Activated CD8-positive, alpha-beta T cell treated with anti-CD3 and anti-CD28 coated beads for 36 hours (primary cell): ENCODE measurements around the gene USP37. TPM values are rescaled to one million over a fixed set of nuclear protein-coding genes. Genes with fewer than 3 reads are reported as not detected.

Experiments
- ATAC-seq: fragments of 200-7000 bp; cut with Tn5 transposase; one replicate; pipeline ENCODE4 v1.10.0; 2021; ENCODE audit warnings: mild to moderate bottlenecking, moderate library complexity
- CTCF ChIA-PET: fragments of 350-600 bp; sonication (Branson Sonifier 250); formaldehyde crosslinking; loops from one replicate; lab custom pipeline; 2021; ENCODE audit warnings: antibody characterized with exemption; lab: Charles Lee
- POLR2A ChIA-PET: fragments of 350-600 bp; sonication (Branson Sonifier 250); formaldehyde crosslinking; loops from one replicate; lab custom pipeline; 2021; ENCODE audit warnings: antibody characterized with exemption; lab: Charles Lee
- DNase-seq: peaks from one replicate; pipeline ENCODE4 v3.0.0-alpha.2; 2020
- H3K27ac Mint-ChIP-seq: one replicate; pipeline ENCODE4 v1.8.0; 2021; ENCODE audit warnings: mild to moderate bottlenecking, mixed read lengths
- H3K27me3 Mint-ChIP-seq: one replicate; pipeline ENCODE4 v1.8.0; 2021; ENCODE audit warnings: mixed read lengths
- H3K36me3 Mint-ChIP-seq: one replicate; pipeline ENCODE4 v1.8.0; 2021; ENCODE audit warnings: low read depth, mixed read lengths
- H3K4me1 Mint-ChIP-seq: one replicate; pipeline ENCODE4 v1.8.0; 2021; ENCODE audit warnings: low read depth, mixed read lengths
- H3K4me3 Mint-ChIP-seq: one replicate; pipeline ENCODE4 v1.8.0; 2021; ENCODE audit warnings: mild to moderate bottlenecking, moderate library complexity, mixed read lengths
- H3K9me3 Mint-ChIP-seq: one replicate; pipeline ENCODE4 v1.8.0; 2021; ENCODE audit warnings: mixed read lengths
- intact Hi-C: fragments of 100-400 bp; cut with micrococcal nuclease; formaldehyde crosslinking; loops from one replicate; pipeline ENCODE4 v1.10.0; 2022
- microRNA-seq: library from miRNA; unstranded; fragments of <30 nt; microRNA quantifications from one replicate; pipeline ENCODE4 v1.2.0, GENCODE V29; 2022; ENCODE audit warnings: borderline microRNAs expressed, borderline replicate concordance
- total RNA-seq, 2 experiments: library from RNA; stranded (reverse); gene quantifications; one replicate each; pipeline ENCODE4 v1.2.3, GENCODE V29; 2021
- TF ChIP-seq, protein P1 (sequence below): fragments of 200-600 bp; IDR thresholded peaks from one replicate; pipeline ENCODE4 v1.8.0; 2022; ENCODE audit warnings: antibody characterized with exemption, mild to moderate bottlenecking

The USP37 gene
- total RNA-seq, 2 experiments from 2014 or later = 51.7 to 53.2 TPM

DNA sequence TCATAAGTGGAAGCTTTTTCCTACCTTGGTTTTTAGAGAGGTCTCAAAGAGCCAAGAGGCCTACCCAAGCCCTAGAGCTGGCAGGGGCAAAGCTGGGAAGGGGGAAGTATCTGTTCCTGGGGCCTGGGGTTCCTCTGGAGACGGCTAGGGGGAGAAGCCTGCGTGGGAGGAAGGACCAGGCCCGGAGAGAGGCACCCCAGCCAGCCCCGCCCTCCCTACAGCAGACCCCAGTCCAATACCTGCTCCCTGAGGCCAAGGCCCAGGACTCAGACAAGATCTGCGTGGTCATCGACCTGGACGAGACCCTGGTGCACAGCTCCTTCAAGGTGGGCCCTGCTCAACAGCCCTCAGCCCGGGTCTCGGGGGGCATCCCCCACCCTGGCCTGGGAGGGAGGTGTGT lies 166.3 kb downstream of the USP37 start:
- peaks cover 40% of the 10 kb centered on the region for H3K4me1 Mint-ChIP-seq
- TF ChIP-seq, protein P1, sequence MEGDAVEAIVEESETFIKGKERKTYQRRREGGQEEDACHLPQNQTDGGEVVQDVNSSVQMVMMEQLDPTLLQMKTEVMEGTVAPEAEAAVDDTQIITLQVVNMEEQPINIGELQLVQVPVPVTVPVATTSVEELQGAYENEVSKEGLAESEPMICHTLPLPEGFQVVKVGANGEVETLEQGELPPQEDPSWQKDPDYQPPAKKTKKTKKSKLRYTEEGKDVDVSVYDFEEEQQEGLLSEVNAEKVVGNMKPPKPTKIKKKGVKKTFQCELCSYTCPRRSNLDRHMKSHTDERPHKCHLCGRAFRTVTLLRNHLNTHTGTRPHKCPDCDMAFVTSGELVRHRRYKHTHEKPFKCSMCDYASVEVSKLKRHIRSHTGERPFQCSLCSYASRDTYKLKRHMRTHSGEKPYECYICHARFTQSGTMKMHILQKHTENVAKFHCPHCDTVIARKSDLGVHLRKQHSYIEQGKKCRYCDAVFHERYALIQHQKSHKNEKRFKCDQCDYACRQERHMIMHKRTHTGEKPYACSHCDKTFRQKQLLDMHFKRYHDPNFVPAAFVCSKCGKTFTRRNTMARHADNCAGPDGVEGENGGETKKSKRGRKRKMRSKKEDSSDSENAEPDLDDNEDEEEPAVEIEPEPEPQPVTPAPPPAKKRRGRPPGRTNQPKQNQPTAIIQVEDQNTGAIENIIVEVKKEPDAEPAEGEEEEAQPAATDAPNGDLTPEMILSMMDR = no peak

DNA sequence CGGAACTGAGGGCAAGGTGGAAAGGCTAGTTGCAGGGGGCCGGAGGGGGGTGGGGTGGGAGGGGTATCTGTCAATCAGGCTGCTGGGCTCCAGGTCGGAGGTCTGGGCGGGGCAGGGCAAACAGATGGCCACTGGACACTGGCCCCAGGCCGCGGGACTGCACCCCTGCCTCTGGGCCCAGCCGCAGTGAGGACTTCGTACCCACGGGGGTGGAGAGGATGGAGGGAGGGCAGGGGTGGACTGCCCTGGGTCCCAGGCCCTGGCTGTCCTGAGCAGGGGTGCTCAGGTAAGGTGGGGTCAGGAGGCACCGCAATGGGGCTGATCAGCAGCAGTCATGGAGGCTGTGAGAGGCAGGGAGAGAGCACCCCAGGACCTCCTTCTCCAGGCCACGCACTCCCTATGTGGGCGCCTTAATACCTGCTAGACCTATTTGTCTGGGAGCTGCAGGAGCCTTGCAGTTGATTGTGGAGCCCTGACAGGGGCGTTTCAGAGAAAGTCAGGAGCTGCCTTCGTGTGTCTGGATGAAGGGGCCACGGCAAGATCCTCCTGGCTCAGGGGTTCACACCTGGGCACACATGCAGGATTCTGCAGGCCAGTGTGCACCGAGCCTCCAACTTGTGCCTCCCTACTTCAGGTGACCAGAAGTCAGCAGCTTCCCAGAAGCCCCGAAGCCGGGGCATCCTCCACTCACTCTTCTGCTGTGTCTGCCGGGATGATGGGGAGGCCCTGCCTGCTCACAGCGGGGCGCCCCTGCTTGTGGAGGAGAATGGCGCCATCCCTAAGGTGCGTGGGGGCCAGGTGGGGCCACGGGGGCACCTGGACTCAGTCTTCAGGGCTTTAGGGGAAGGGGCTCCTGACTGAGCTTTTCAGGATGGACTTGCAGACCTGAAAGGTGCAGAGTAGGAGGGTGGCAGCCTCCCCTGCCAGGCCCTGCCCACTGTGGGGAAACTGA lies 166.9 kb downstream of the USP37 start:
- TF ChIP-seq, protein P1 = no peak
- ATAC-seq (no peak), DNase-seq (peak; percentile 11)
- H3K4me3 Mint-ChIP-seq = peak overlapping the region; percentile 86
- intact Hi-C loops = loop anchor here (10.0 kb wide), 1 partner anchor 64 kb away; no protein-coding TSS in a partner anchor
- peaks cover 37% of the 10 kb centered on the region for H3K4me1 Mint-ChIP-seq
- H3K9me3 Mint-ChIP-seq = no peaks in the 10 kb centered on the region
- H3K36me3 Mint-ChIP-seq = peaks cover 26% of the 10 kb centered on the region
- ChIA-PET POLR2A (interaction anchor here (1.1 to 2.0 kb wide), 6 partner anchors 11 to 258 kb away, joined by 3 to 6 read pairs (median 4); partner anchors contain the start of genes AAMP, BCS1L, PNKD and ZNF142), CTCF (no interaction called here)
- peak overlapping the region; percentile 49 for H3K27ac Mint-ChIP-seq
- H3K27me3 Mint-ChIP-seq = no peaks in the 10 kb centered on the region

More for the DNA sequence above, 166.3 kb downstream of the USP37 start:
- no peaks in the 10 kb centered on the region for H3K27me3 Mint-ChIP-seq
- DNase-seq = no peak
- peak overlapping the region; percentile 86 for H3K4me3 Mint-ChIP-seq
- intact Hi-C loops = loop anchor here (10.0 kb wide), 1 partner anchor 63 kb away; no protein-coding TSS in a partner anchor
- H3K27ac Mint-ChIP-seq = peak overlapping the region; percentile 49
- POLR2A ChIA-PET = interaction anchor here (1.1 to 1.5 kb wide), 3 partner anchors 10 to 112 kb away, joined by 3 to 4 read pairs (median 3); no protein-coding TSS in a partner anchor
- H3K9me3 Mint-ChIP-seq = no peaks in the 10 kb centered on the region
- ATAC-seq = no peak
- CTCF ChIA-PET = no interaction called here
- H3K36me3 Mint-ChIP-seq = peaks cover 26% of the 10 kb centered on the region

Small RNAs within 50 kb of the gene (microRNA-seq; reads per million reads assigned to microRNA genes)
- 19,246 reads per million, percentile 99 among the genes with 10 or more reads in this experiment for gene MIR26B

Other genes starting within 250 kb of the USP37 start
- gene CATIP, start 211.5 kb downstream of the USP37 start, total RNA-seq = not detected
- under 1 TPM; 0.13 to 0.23 TPM for gene SLC11A1, start 186.1 kb downstream of the USP37 start, total RNA-seq
- 10 to 100 TPM; 85.8 to 94.7 TPM for gene CTDSP1, start 168.5 kb downstream of the USP37 start, total RNA-seq
- gene VIL1, start 149.2 kb downstream of the USP37 start, total RNA-seq = not detected
- 100 to 1,000 TPM; 106 to 119 TPM for gene CNOT9, start 488 bp upstream of the USP37 start, total RNA-seq
- under 1 TPM; 0.34 to 0.49 TPM for gene PLCD4, start 39.5 kb upstream of the USP37 start, total RNA-seq
- 10 to 100 TPM; 30.4 to 33.7 TPM for gene ZNF142, start 91.3 kb upstream of the USP37 start, total RNA-seq
- 10 to 100 TPM; 69.6 to 76.3 TPM for gene BCS1L, start 91.3 kb upstream of the USP37 start, total RNA-seq
- gene RNF25, start 103.7 kb upstream of the USP37 start, total RNA-seq = 10 to 100 TPM; 14.7 to 17.0 TPM
- 10 to 100 TPM; 11.6 to 14.9 TPM for gene STK36, start 103.7 kb upstream of the USP37 start, total RNA-seq
- gene TTLL4, start 142.5 kb upstream of the USP37 start, total RNA-seq = 10 to 100 TPM; 32.2 to 36.6 TPM
- under 1 TPM; 0.14 to 0.18 TPM for gene CYP27A1, start 213.8 kb upstream of the USP37 start, total RNA-seq